ENCODE data around the gene MPO. TPM values are rescaled to one million over a fixed set of nuclear protein-coding genes. Genes with fewer than 3 reads are reported as not detected.

Gene MPO
- total and polyA plus RNA-seq, 9 of the 15 experiments (the other 6 are each of a cell fraction or from before 2014, with no cell fraction given), result 0.04 to 0.47 (median 0.39) TPM; not detected in 6

DNA sequence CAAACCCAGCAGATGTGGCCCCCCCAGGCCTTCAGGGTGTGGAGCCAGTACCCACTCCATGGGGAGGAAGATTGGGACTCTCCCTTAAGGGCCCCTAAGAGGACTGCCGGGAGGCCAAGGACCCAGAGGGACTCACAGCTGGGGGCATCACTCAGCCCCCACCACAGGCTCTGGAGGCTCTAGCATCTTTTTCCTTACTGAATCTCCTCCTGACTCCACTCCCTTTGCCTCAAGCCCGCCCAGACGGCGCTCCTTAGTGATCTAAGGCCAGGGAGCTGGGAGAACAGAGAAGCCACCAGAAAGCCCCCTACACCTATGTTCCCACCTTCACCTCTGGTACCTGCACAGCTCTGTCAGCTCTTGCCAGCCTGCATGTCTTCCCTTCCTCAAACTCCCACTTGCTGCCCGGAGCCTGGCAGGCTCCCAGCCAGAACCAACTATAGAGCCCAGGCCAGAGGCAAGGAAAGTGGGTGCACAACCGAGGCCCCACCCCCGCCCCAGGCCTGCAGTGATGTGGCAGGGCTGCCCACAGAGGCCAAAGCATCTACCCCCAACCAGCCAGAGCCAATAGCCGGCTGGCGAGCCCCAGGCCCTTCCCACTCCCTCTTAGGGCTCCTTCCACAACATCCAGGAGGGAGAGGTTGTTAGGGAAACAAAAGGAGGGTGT lies 22.3 kb upstream of the MPO start (continued):
- TF ChIP-seq, protein P1, sequence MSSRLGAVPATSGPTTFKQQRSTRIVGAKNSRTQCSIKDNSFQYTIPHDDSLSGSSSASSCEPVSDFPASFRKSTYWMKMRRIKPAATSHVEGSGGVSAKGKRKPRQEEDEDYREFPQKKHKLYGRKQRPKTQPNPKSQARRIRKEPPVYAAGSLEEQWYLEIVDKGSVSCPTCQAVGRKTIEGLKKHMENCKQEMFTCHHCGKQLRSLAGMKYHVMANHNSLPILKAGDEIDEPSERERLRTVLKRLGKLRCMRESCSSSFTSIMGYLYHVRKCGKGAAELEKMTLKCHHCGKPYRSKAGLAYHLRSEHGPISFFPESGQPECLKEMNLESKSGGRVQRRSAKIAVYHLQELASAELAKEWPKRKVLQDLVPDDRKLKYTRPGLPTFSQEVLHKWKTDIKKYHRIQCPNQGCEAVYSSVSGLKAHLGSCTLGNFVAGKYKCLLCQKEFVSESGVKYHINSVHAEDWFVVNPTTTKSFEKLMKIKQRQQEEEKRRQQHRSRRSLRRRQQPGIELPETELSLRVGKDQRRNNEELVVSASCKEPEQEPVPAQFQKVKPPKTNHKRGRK (tag; IDR thresholded peaks at IDR 0.05), result no peak
- TF ChIP-seq, protein P2, sequence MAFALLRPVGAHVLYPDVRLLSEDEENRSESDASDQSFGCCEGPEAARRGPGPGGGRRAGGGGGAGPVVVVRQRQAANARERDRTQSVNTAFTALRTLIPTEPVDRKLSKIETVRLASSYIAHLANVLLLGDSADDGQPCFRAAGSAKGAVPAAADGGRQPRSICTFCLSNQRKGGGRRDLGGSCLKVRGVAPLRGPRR (CRISPR knock-in tag; IDR thresholded peaks at IDR 0.05), result no peak
- TF ChIP-seq ZNF384 (IDR thresholded peaks at IDR 0.05; ENCODE audit: low read depth, low read length) (no peak), HDGF (IDR thresholded peaks at IDR 0.05) (no peak), ZC3H11A (IDR thresholded peaks at IDR 0.05; ENCODE audit: low read depth, low read length) (no peak), KDM2B (CRISPR knock-in tag; IDR thresholded peaks at IDR 0.05) (no peak), RBM15 (IDR thresholded peaks at IDR 0.05; ENCODE audit: insufficient read depth, low read length) (no peak)
- TF ChIP-seq, protein P3, sequence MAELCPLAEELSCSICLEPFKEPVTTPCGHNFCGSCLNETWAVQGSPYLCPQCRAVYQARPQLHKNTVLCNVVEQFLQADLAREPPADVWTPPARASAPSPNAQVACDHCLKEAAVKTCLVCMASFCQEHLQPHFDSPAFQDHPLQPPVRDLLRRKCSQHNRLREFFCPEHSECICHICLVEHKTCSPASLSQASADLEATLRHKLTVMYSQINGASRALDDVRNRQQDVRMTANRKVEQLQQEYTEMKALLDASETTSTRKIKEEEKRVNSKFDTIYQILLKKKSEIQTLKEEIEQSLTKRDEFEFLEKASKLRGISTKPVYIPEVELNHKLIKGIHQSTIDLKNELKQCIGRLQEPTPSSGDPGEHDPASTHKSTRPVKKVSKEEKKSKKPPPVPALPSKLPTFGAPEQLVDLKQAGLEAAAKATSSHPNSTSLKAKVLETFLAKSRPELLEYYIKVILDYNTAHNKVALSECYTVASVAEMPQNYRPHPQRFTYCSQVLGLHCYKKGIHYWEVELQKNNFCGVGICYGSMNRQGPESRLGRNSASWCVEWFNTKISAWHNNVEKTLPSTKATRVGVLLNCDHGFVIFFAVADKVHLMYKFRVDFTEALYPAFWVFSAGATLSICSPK (IDR thresholded peaks at IDR 0.05; ENCODE audit: borderline replicate concordance), result no peak
- TF ChIP-seq, protein P4, sequence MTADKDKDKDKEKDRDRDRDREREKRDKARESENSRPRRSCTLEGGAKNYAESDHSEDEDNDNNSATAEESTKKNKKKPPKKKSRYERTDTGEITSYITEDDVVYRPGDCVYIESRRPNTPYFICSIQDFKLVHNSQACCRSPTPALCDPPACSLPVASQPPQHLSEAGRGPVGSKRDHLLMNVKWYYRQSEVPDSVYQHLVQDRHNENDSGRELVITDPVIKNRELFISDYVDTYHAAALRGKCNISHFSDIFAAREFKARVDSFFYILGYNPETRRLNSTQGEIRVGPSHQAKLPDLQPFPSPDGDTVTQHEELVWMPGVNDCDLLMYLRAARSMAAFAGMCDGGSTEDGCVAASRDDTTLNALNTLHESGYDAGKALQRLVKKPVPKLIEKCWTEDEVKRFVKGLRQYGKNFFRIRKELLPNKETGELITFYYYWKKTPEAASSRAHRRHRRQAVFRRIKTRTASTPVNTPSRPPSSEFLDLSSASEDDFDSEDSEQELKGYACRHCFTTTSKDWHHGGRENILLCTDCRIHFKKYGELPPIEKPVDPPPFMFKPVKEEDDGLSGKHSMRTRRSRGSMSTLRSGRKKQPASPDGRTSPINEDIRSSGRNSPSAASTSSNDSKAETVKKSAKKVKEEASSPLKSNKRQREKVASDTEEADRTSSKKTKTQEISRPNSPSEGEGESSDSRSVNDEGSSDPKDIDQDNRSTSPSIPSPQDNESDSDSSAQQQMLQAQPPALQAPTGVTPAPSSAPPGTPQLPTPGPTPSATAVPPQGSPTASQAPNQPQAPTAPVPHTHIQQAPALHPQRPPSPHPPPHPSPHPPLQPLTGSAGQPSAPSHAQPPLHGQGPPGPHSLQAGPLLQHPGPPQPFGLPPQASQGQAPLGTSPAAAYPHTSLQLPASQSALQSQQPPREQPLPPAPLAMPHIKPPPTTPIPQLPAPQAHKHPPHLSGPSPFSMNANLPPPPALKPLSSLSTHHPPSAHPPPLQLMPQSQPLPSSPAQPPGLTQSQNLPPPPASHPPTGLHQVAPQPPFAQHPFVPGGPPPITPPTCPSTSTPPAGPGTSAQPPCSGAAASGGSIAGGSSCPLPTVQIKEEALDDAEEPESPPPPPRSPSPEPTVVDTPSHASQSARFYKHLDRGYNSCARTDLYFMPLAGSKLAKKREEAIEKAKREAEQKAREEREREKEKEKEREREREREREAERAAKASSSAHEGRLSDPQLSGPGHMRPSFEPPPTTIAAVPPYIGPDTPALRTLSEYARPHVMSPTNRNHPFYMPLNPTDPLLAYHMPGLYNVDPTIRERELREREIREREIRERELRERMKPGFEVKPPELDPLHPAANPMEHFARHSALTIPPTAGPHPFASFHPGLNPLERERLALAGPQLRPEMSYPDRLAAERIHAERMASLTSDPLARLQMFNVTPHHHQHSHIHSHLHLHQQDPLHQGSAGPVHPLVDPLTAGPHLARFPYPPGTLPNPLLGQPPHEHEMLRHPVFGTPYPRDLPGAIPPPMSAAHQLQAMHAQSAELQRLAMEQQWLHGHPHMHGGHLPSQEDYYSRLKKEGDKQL (CRISPR knock-in tag; IDR thresholded peaks at IDR 0.05; ENCODE audit: borderline replicate concordance), result no peak
